Activated CD4-positive, alpha-beta T cell treated with anti-CD3 and anti-CD28 coated beads, Interleukin-2, amount 10 ng/mL, durations not matched to agents 24 days and 14 days (primary cell): Measurements from ENCODE around the gene EHD4. TPM values are rescaled to one million over a fixed set of nuclear protein-coding genes. Genes with fewer than 3 reads are reported as not detected.

Experiments used
- DNase-seq: peaks from one replicate; pipeline ENCODE4 v3.0.0; 2022
- H3K27ac Mint-ChIP-seq: one replicate; pipeline ENCODE4 v1.8.0; 2022; ENCODE audit warnings: mild to moderate bottlenecking, mixed read lengths
- H3K27me3 Mint-ChIP-seq: one replicate; pipeline ENCODE4 v1.8.0; 2022; ENCODE audit warnings: mixed read lengths
- H3K36me3 Mint-ChIP-seq: one replicate; pipeline ENCODE4 v1.8.0; 2022; ENCODE audit warnings: low read depth, mild to moderate bottlenecking, mixed read lengths
- H3K4me1 Mint-ChIP-seq: one replicate; pipeline ENCODE4 v1.8.0; 2021; ENCODE audit warnings: mixed read lengths
- H3K4me3 Mint-ChIP-seq: one replicate; pipeline ENCODE4 v1.8.0; 2022; ENCODE audit warnings: mild to moderate bottlenecking, moderate library complexity, mixed read lengths
- H3K9me3 Mint-ChIP-seq: one replicate; pipeline ENCODE4 v1.8.0; 2021; ENCODE audit warnings: mixed read lengths
- intact Hi-C: fragments of 100-400 bp; cut with micrococcal nuclease; formaldehyde crosslinking; loops from one replicate; pipeline ENCODE4 v1.15.1; 2023
- total RNA-seq: library from RNA; stranded (reverse); gene quantifications from 2 replicates; pipeline ENCODE4 v1.2.3, GENCODE V29; 2022

The EHD4 gene
- total RNA-seq, 1 donor from 2014 or later: 28.4 TPM

DNA sequence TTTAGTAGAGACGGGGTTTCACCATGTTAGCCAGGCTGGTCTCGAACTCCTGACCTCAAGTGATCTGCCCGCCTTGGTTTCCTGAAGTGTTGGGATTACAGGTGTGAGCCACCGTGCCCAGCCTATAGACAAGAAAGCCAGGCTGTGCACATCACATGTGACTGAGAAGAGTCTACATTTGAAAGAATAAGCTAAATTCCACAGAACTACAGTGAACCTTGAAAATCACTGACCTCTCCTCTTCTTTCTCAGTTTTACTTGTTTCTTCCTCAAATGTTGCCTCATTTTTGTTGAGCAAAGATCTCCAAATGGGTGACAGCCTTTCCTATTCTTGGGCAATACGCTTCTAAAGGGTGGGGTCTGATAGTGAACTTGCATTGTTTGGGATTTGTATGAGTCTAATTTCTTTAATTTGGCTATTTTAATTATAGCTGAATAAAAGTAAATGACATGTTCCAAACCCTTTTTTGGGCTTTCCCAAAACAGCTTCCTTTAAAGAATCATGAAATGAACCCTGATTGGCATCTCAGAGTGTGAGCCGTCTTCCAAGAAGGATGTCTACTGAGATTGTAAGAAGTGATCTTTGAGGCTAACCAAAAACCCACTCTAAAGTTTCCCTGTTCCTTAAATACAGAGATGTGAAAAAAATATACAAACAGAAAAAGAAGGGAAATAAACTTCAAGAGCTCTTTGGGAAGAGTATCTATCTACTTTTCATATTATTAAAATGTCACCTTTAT lies 56.9 kb downstream of the EHD4 start:
- peaks cover 19% of the 10 kb centered on the region for H3K4me1 Mint-ChIP-seq
- peaks cover 41% of the 10 kb centered on the region for H3K36me3 Mint-ChIP-seq
- intact Hi-C loops: no loop called here
- H3K27me3 Mint-ChIP-seq: no peaks in the 10 kb centered on the region
- H3K4me3 Mint-ChIP-seq: no peak overlapping the region
- no peaks in the 10 kb centered on the region for H3K9me3 Mint-ChIP-seq
- DNase-seq: no peak
- no peak overlapping the region for H3K27ac Mint-ChIP-seq

DNA sequence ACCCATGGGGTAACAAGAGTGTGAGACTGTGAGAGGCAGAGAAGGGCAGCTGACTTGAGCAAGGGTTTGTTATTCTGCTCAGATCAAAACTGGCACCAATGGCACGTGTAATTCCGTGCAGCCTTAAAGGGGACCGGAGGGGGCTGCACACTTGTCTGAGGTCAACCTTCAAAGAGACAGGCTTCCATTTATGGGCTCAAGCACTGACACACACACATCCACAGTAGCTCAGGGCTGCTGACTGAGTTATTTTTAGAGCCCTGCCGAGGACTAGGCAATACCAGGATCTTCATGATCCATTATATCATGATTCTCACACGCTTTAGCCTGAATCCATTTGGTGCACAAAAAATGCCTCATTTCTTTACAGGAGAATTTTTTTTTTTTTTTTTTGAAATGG lies 57.9 kb downstream of the EHD4 start:
- Mint-ChIP-seq H3K36me3 (peaks cover 42% of the 10 kb centered on the region), H3K27me3 (no peaks in the 10 kb centered on the region), H3K27ac (no peak overlapping the region), H3K9me3 (no peaks in the 10 kb centered on the region), H3K4me1 (peaks cover 21% of the 10 kb centered on the region), H3K4me3 (no peak overlapping the region)
- intact Hi-C loops: no loop called here
- no peak for DNase-seq

DNA sequence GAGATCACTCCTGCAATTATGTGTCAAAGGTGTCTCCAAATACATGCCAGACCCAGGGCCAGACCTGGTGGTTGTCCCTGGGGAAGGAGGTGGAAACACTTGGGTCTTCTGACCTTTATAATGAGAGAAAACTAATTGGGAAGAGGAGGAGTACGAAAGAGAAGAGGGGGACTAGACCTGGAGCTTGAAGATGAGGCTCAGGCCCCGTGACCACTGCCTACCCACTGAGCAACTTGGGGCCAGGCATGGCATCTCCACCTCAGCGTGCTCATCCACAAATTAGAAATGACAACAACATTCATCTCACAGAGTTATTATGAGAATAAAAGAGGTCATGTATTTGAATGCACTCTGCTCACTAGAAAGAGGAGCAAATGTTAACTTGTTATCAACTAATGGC lies 59.1 kb downstream of the EHD4 start:
- Mint-ChIP-seq H3K4me3 (no peak overlapping the region), H3K27ac (peak overlapping the region; percentile 32), H3K27me3 (no peaks in the 10 kb centered on the region), H3K36me3 (peaks cover 46% of the 10 kb centered on the region), H3K9me3 (no peaks in the 10 kb centered on the region), H3K4me1 (peaks cover 20% of the 10 kb centered on the region)
- DNase-seq: no peak
- intact Hi-C loops: no loop called here

DNA sequence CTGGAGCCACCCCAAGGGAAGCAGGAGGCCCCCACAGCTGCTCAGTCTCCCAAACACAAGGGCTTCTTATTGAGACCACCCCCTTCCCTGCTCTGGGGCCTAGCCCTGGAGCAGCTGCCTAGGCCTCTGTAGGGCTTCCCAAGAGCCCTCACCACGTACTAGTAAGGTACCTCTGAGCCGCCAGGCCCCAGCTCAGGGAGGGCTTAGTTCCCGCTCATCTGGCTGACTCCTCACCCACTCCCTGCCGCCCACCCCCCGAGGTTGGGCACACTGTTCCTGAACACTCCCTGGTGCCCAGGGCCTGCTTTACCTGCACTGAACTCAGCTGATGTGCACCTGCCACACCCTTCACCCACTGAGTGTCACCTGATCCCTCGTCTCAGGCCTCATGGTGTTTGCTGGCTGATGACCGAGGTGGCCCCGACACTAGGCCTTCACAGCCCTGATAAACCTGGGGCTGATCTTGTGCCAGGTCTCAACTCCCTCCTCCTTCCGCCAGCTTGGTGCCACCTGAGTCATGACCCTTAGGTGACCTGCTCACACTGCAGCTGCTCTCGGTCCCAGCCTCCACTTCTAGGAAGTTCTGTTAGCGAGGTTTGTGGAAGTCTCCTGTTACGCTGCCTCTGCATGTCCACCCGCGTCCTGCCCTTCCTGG lies 60.5 kb downstream of the EHD4 start:
- no peak overlapping the region for H3K4me3 Mint-ChIP-seq
- H3K27ac Mint-ChIP-seq: peak overlapping the region; percentile 15
- H3K9me3 Mint-ChIP-seq: no peaks in the 10 kb centered on the region
- H3K27me3 Mint-ChIP-seq: no peaks in the 10 kb centered on the region
- intact Hi-C loops: no loop called here
- peaks cover 51% of the 10 kb centered on the region for H3K36me3 Mint-ChIP-seq
- H3K4me1 Mint-ChIP-seq: peaks cover 12% of the 10 kb centered on the region
- DNase-seq: no peak

GRCh38 chr15:41908736-41909461 lies 63.5 kb downstream of the EHD4 start:
- Mint-ChIP-seq H3K36me3 (peaks cover 53% of the 10 kb centered on the region), H3K4me3 (no peak overlapping the region), H3K9me3 (no peaks in the 10 kb centered on the region), H3K27me3 (no peaks in the 10 kb centered on the region), H3K4me1 (peaks cover 11% of the 10 kb centered on the region), H3K27ac (no peak overlapping the region)
- intact Hi-C loops: loop anchor here (10.0 kb wide), 1 partner anchor 214 kb away; no protein-coding TSS in a partner anchor
- DNase-seq: no peak

GRCh38 chr15:41907141-41907540 lies 65.2 kb downstream of the EHD4 start:
- no peaks in the 10 kb centered on the region for H3K27me3 Mint-ChIP-seq
- DNase-seq: no peak
- no peak overlapping the region for H3K27ac Mint-ChIP-seq
- H3K36me3 Mint-ChIP-seq: peaks cover 50% of the 10 kb centered on the region
- intact Hi-C loops: loop anchor here (10.0 kb wide), 1 partner anchor 212 kb away; no protein-coding TSS in a partner anchor
- H3K4me1 Mint-ChIP-seq: peaks cover 11% of the 10 kb centered on the region
- no peaks in the 10 kb centered on the region for H3K9me3 Mint-ChIP-seq
- no peak overlapping the region for H3K4me3 Mint-ChIP-seq

DNA sequence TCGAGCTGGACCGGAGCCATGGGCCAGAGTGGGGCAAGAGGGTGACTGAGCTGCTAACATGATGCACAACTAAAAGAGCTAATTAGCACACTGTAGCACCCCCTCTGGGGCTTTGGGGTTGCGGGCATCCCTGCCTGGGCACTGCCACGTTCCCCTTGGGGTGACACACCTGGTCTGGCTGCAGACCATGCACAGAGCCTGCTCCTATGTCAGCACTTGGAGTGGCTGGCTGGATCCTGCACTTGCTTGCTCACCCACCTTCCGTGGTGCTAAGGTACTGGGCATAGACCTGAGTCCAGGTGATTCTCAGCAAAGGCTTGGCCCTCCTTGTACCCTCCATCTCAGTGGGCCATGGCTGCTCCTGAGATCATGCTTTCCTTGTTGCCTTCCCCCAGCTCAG lies 65.7 kb downstream of the EHD4 start:
- Mint-ChIP-seq H3K4me3 (no peak overlapping the region), H3K27ac (no peak overlapping the region), H3K27me3 (no peaks in the 10 kb centered on the region), H3K9me3 (no peaks in the 10 kb centered on the region), H3K36me3 (peaks cover 48% of the 10 kb centered on the region), H3K4me1 (peaks cover 9% of the 10 kb centered on the region)
- intact Hi-C loops: loop anchor here (10.0 kb wide), 1 partner anchor 212 kb away; no protein-coding TSS in a partner anchor
- DNase-seq: no peak

DNA sequence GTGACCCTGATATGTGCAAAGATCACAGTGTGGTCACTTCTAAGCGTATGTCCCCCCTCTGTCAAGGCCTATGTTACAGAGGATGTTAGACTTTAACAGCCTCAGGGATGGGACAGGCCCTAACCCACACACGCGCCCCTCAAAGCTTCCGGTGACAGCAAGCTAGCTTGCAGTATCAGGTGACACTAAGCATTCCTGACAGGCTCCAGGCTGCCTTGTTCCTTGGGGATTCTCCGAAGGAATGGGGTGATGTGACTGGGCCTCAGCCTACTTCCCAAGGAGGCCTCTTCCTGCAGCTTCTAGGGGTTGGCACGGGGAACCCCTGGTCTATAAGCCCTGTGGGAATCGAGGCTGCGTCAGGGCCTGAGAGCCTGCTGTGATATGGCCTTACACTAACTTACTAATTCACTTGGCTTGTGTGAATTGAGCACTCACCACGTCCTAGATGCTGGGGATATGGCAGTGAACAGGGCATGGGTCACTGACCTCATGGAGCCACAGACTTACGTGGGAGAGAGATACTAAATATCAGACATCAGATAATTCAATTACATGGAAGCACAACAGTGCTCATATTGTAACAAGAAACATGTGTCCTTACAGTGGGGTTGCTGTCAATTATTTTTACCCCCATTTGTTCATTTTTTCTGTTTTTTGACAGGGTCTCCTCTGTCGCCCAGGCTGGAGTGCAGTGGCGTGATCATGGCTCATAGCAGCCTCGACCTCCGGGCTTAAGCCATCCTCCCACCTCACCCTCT lies 67.1 kb downstream of the EHD4 start:
- Mint-ChIP-seq H3K27me3 (no peaks in the 10 kb centered on the region), H3K36me3 (peaks cover 57% of the 10 kb centered on the region), H3K4me3 (no peak overlapping the region), H3K9me3 (no peaks in the 10 kb centered on the region), H3K27ac (no peak overlapping the region), H3K4me1 (peaks cover 10% of the 10 kb centered on the region)
- intact Hi-C loops: loop anchor here (2.0 to 10.0 kb wide), 2 partner anchors 74 to 210 kb away; no protein-coding TSS in a partner anchor
- DNase-seq: no peak

- Mint-ChIP-seq H3K27me3 (no peaks in the 10 kb centered on the region), H3K27ac (peak overlapping the region; percentile 53), H3K9me3 (no peaks in the 10 kb centered on the region), H3K4me1 (peaks cover 10% of the 10 kb centered on the region), H3K4me3 (no peak overlapping the region), H3K36me3 (peaks cover 54% of the 10 kb centered on the region)
- intact Hi-C loops: loop anchor here (1.0 to 10.0 kb wide), 3 partner anchors 74 to 210 kb away; partner anchors contain the start of gene MAPKBP1
- DNase-seq: peak; percentile 91
Observed at GRCh38 chr15:41904541-41905005, 67.8 kb downstream of the EHD4 start.

DNA sequence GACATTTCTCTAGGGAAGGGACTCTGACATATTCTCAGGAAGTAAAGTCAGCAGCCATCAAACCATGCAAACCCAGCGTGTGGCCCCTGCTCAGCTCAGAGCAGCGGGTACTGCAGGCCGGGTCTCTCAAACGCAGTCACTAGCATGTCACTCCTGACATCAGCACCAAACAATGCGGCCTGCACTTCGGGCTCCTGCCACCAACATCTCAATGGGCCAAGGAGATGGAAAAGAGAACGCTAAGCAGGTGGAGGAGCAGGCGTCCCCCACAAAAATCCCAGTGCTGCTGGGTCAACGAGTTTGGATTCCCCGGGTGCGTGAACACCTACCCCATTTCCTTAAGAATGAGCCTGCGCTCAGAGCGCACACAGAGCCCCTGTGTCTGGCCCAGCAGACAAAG lies 68.6 kb downstream of the EHD4 start:
- intact Hi-C loops: loop anchor here (1.0 to 10.0 kb wide), 3 partner anchors 73 to 209 kb away; partner anchors contain the start of gene MAPKBP1
- Mint-ChIP-seq H3K27ac (no peak overlapping the region), H3K36me3 (peaks cover 50% of the 10 kb centered on the region), H3K4me3 (no peak overlapping the region), H3K4me1 (peaks cover 9% of the 10 kb centered on the region), H3K27me3 (no peaks in the 10 kb centered on the region), H3K9me3 (no peaks in the 10 kb centered on the region)
- no peak for DNase-seq

- intact Hi-C loops: loop anchor here (10.0 kb wide), 1 partner anchor 207 kb away; no protein-coding TSS in a partner anchor
- H3K4me3 Mint-ChIP-seq: no peak overlapping the region
- no peak overlapping the region for H3K27ac Mint-ChIP-seq
- peaks cover 31% of the 10 kb centered on the region for H3K36me3 Mint-ChIP-seq
- peaks cover 9% of the 10 kb centered on the region for H3K4me1 Mint-ChIP-seq
- no peaks in the 10 kb centered on the region for H3K9me3 Mint-ChIP-seq
- H3K27me3 Mint-ChIP-seq: no peaks in the 10 kb centered on the region
- no peak for DNase-seq
Observed at GRCh38 chr15:41901431-41901830, 70.9 kb downstream of the EHD4 start.

DNA sequence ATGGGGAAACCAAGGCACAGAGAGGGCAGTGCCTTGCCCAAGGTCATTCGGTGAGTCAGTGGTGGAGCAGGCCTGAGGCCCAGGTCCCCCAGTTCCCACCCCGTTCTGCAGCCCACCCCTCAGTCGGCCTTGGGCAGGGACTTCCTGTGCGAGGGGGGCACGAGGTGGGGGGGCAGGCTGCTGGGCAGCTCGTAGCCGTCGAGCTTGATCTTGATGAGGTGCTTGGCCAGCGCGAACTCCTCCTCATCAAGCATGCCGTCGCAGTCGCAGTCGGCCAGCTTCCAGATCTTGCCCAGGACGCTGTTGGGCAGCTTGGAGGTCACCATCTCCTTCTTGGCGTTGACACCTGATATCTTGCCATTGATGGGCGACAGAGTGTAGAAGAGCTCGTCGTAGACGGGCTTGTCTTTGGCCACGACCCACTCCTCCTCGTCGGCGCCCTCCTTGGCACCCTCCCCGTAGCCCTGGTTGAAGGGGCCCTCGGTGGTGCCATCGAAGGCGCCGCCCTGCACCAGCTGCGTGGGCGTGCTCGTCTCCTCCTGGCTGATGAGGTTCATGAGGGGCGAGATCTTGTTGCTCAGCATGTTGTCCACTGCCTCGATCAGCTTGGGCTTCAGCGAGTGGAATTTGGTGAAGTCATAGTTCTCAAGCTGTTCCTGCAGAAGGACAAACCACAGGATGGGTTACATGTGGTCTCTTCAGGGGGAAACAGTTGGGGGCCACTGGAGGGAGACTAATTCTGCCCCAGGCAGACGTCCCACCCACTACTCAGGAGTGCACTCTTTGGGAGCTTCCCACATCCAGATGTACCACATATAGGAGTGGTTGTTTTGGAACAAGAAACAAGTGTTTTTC lies 71.6 kb downstream of the EHD4 start:
- peaks cover 9% of the 10 kb centered on the region for H3K4me1 Mint-ChIP-seq
- intact Hi-C loops: loop anchor here (10.0 kb wide), 1 partner anchor 206 kb away; no protein-coding TSS in a partner anchor
- no peak overlapping the region for H3K4me3 Mint-ChIP-seq
- no peak for DNase-seq
- no peaks in the 10 kb centered on the region for H3K27me3 Mint-ChIP-seq
- H3K9me3 Mint-ChIP-seq: no peaks in the 10 kb centered on the region
- H3K27ac Mint-ChIP-seq: no peak overlapping the region
- H3K36me3 Mint-ChIP-seq: peaks cover 27% of the 10 kb centered on the region
